T-helper 2 cell (primary cell): ENCODE data around the gene LSM14A.
"Not testable (repeated sequence)": the region's sequence is repeated elsewhere in the genome, so short reads cannot be mapped to it uniquely, and the experiment has no call there.

Experiments used
- DNase-seq, 5 experiments: peaks; one replicate each; pipeline versions ENCODE4 v3.0.0 to v3.0.0-alpha.2; 2012 to 2022
- total RNA-seq, 2 donors: gene quantifications; one replicate each; lab custom pipeline; 2026; lab: John Stamatoyannopoulos, UW

The LSM14A gene
- total RNA-seq, result 165 to 189 reads per million in 2 donors

DNA sequence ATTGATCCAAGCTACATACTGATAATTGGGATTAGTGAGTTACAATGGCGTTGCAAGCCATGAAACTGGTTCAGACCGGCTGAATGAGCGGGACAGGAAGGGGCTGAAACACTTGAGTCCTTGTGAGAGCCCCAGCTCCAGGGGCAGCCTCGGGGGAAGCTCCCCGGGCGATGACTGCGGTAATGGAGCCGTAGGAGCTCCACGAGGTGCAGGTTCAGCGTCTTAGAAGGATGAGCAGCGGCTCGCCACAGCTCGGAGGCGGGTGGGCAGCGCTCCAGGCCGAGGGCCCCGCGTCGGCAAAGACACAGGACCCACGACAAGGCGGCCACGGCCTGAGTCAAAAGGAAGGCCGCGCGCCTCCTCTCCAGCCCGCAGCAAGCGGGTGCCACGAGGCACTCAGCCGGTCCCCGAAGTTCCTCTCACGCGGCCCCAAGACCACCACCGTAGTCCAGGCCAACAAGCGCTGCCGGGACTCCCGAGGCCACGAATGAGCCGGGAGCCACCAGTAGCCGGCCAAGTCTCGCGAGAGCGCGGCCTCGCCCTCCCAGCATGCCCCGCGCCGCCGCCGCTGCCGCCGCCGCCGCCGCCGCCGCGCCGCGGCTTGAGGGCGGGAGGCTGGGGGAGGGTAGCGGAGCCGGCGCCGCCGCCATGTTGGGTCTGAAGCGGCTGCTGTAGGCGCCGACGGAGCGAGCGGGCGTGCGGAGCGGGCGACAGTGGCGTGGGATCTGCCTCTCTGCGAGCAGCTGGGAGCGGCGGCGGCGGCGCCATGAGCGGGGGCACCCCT lies at the start of gene LSM14A:
Gene LSM14A, plus strand, starts transcription at position 628 of the 784 bp plus-strand sequence. Its CDS starts 139 bp downstream, at position 767.
- peak; percentile 81 to 95 (median 92) for DNase-seq

DNA sequence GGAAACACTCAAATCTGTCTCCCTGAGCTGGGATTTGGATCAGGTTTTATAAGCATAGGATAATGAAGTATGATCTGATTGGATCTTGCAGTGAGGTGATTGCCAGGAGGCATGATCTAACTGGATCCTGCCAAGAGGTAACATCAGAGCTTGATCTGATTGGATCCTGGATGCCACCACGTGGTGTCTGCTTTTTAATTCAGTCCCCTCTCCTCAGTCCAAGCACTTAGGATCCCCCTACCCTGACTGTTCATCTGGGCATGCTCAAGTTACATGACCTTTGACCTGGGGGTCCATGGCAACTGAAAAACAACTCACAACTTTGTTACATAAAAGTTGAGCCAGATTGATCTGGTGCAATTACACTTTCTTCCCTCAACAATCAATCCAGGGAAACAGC lies 47.5 kb upstream of the LSM14A start:
- no peak for DNase-seq

GRCh38 chr19:34126966-34127365 lies 45.3 kb upstream of the LSM14A start:
- no peak for DNase-seq

DNA sequence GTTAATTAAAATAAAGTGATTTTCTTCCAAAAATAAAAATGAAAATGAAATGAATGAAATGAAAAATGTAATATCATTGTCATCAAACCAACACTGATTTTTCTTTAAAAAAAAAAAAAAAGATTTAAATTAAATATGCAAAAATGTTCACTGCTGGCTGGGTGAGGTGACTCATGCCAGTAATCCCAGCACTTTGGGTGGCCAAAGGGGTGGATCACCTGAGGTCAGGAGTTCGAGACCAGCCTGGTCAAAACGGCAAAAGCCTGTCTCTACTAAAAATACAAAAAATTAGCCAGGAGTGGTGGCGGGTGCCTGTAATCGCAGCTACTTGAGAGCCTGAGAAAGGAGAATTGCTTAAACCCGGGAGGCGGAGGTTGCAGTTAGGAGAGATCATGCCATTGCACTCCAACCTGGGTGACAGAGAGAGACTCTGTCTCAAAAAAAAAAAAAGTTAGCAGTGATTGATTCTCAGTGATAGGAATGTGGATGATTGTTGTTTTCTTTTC lies 44.6 kb upstream of the LSM14A start:
- no peak for DNase-seq

DNA sequence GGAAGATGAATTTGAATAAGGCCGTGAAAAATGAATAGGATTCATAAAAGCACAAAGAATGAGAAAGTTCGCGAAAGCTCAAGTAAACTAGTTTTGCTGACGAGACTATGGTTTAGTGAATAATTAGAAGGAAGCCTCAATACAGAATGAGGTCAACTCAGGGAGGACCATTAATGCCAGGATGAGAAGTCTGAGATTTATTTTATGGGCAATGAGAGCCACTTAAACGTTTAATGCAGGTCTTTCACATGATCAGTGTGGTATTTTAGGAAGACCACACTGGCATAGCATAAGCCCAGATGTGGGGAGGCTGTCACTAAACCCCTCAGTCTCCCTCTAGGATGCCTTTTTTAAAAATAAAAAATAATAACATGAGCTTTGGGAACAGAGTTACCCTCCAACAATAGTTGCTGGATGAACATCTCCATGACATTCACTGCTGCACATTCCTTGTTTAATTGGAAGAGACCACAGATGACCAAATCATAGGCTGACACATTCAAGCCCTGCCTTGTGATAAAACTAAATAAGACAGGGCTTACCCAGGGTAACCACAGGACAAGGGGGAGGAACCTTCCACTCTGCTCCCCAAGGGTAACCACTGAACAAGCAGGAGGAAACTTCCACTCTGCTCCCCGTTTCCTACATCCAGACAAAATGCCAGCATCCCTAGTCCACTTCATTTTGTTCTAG lies 43.6 kb upstream of the LSM14A start:
- no peak for DNase-seq

DNA sequence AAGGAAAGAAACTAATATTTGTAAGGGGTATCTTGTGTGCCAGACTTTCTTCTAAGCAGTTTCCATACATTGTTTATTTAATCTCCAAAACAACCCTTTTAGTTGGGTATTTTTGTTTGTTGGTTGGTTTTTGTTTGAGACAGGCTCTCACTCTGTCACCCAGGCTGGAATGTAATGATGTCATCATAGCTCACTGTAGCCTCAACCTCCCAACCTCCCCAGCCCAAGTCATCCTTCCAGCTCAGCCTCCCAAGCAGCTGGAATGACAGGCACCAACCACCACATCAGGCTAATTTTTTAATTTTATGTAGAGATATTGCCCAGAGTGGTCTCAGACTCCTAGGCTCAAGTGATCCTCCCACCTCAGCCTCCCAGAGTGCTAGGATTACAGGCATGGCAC lies 41.2 kb upstream of the LSM14A start:
- DNase-seq, result no peak

DNA sequence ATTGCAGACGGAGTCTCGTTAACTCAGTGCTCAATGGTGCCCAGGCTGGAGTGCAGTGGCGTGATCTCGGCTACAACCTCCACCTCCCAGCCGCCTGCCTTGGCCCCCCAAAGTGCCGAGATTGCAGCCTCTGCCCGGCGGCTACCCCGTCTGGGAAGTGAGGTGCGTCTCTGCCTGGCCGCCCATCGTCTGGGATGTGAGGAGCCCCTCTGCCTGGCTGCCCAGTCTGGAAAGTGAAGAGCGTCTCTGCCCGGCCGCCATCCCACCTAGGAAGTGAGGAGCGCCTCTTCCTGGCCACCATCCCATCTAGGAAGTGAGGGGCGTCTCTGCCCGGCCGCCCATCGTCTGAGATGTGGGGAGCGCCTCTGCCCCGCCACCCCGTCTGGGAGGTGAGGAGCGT lies 40.2 kb upstream of the LSM14A start:
- DNase-seq, result not testable (repeated sequence)

- not testable (repeated sequence) for DNase-seq
These were observed 39.6 kb upstream of the LSM14A start for GRCh38 chr19:34132706-34133105.

DNA sequence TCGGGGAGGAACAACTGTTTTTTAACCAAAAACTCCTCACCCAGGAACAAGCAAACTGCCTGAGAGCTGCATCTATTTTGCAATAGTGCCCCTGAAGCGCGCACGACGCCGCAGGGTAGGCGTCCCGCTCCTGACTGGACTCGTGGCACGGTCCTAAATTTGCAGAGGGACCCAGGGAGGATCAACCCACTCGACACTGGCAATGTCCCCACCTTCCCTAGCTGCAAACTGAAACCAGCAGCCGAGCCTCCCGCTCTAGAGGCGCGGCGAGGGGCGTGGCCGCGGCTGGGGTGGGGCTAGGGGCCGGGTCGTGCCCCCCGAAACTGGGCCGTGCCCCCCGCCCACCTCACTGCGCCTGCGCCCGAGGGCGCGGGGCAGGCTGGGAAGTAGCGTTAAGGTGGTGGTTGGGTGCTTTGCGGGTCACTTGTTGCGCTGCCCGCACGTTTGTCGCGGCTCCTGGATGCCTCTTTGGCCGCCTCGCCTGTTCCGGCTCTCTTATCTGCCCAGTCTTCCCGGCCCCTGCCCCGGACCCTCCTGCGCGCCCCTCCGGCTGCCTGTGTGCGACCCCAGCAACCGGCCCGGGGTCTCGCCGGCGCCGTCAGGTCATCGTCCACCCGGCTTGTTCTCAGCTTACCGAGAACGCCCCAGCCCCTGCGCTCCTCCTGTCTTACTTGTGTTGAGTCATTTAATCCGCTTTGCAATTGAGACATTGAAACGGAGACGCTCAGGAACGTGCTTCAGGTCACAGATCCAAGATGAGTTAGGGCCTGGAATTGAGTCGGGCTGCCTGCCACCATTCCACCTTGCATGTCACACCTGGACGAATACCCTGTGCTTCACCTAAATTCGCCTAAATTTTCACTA lies 37.9 kb upstream of the LSM14A start:
- peak; percentile 72 to 92 (median 81) for DNase-seq

GRCh38 chr19:34135054-34135800 lies 37.1 kb upstream of the LSM14A start:
- no peak for DNase-seq

- DNase-seq, result no peak
These were observed 36.3 kb upstream of the LSM14A start for GRCh38 chr19:34135821-34136611.

DNA sequence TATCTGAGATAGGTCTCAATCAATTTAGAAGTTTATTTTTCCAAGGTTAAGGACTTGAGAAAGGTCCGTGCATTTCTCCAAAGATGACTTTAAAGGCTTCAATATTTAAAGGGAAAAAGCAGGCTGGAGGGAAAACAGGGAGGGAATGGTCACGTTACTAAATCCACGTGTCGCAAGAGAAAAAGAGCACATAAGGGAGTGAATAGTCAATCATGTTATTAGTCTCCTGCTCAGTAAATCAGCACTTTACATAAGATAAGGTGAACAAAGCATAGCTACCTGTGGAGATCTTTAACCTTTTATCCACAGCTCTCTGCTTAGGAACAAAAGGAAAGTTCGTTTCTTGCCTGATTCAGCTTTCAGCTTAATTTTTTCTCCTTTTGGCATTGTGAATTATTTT lies 31.3 kb upstream of the LSM14A start:
- DNase-seq, result no peak

DNA sequence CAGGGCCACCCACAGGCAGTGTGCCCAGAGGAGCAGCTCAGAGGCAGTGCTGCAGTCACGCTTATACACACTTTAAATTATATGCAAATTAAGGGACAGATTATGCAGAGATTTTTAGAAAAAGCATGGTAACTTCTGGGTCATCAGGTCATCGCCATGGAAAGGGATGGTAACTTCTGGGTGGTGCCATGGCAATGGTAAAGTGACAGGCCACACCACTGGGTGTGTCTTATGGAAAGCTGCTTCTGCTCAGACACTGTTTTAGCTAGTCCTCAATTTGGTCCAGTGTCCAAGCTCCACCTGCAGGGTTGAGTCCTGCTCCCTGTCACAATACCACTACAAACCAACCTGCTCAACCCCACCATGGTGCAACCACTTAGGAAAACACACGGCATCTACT lies 29.9 kb upstream of the LSM14A start:
- no peak for DNase-seq

DNA sequence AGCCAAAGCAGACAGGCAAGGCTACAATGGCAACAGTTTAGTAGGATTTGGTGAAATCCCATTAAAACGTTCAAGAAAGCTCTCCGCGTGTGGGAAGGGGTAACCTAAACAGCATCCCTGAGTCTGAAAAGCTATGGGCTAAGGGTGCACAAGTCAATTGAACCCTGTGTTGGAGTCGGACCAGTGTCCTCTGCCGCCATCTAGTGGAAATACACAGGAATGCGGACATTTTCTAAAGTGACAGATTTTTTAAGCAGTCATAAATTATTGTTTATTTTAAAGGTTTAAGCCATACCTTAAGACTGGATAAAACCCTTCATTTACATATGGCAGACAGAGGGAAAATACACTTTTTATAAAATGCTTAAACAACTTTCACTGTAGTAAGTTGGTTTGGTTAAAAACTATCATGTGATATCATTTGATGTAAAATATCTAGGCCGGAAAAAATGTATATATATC lies 26.5 kb upstream of the LSM14A start:
- DNase-seq, result peak in 4 of 5 experiments; percentile 14 to 67 (median 18)

DNA sequence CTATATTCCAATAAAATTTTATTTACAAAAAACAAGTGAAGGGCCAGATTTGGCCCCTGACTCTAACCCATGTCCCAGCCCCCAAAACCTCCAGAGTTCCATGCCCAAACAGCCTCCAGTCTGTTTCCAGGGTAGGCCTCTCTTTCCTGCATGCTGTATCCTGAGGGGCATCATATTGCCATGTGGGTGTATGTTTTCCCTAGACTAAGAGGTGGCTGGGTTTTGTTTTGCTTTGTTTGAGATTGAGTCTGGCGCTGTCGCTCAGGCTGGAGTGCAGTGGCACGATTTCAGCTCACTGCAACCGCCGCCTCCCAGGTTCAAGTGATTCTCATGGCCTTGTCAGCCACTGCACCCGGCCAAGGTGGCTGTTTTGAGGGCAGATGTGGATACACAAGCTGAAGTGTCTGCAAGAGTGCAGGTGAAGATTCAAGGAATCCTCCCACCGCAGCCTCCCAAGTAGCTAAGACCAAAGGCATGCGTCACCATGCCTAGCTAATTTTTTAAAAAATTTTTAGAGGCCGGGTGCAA lies 23.6 kb upstream of the LSM14A start:
- DNase-seq, result no peak

DNA sequence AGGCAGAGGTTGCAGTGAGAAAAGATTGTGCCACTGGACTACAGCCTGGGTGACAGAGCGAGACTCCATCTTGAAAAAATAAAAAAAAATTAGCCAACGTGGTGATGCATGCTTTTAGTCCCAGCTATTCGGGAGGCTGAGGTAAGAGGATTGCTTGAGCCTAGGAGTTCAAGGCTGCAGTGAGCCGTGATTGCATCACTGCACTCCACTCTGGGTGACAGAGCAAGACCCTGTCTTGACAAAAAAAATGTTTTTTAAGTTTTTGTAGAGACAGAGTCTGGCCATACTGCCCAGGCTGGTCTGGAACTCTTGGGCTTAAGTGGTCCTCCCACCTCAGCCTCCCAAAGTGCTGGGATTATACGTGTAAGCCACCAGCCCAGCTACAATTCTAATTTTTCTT lies 22.4 kb upstream of the LSM14A start:
- no peak for DNase-seq

- no peak for DNase-seq
These were observed 21.7 kb upstream of the LSM14A start for GRCh38 chr19:34150558-34150957.

GRCh38 chr19:34151439-34151838 lies 20.9 kb upstream of the LSM14A start:
- DNase-seq, result no peak

GRCh38 chr19:34154401-34154800 lies 17.9 kb upstream of the LSM14A start:
- DNase-seq, result no peak

DNA sequence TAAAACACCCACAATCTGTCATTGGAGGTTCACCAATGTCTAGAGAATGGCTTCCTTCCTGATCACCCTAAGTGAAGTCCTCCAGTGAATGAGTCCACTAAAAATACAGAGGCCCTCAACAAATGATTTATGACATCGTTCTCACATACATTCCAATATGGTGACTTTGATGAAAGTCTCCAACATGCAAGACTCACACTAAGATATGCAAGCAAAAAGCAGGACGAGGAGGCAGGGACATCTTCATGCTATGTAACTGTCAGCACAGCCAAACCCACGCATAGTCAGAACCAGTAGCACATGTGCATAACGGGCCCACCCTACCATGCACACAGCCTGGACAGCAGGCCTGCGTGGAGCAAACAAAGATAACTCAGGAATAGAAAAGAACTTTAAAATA lies 16.6 kb upstream of the LSM14A start:
- DNase-seq, result no peak

- DNase-seq, result not testable (repeated sequence)
These were observed 13.3 kb upstream of the LSM14A start for GRCh38 chr19:34158966-34159365.
